GM21786 (cell line): ENCODE measurements around the gene SPRR2D.
"Not testable (repeated sequence)": the region's sequence is repeated elsewhere in the genome, so short reads cannot be mapped to it uniquely, and the experiment has no call there.

Source experiments
- ATAC-seq: cut with Tn5 transposase; IDR thresholded peaks from one replicate; pipeline ENCODE4 v1.9.1; 2021; ENCODE audit not compliant: unreplicated experiment

SPRR2D gene

GRCh38 chr1:153021829-153022228, 19.1 kb downstream of the SPRR2D start:
- ATAC-seq, result not testable (repeated sequence)

GRCh38 chr1:153011235-153011758, 29.6 kb downstream of the SPRR2D start:
- ATAC-seq, result not testable (repeated sequence)

- ATAC-seq, result no peak
Observed at GRCh38 chr1:153001382-153001781, 39.5 kb downstream of the SPRR2D start, which contains the start of gene SPRR3. Gene SPRR3 (plus strand): TSS chr1:153001749. CDS start chr1:153003021, 1,272 bp downstream.

DNA sequence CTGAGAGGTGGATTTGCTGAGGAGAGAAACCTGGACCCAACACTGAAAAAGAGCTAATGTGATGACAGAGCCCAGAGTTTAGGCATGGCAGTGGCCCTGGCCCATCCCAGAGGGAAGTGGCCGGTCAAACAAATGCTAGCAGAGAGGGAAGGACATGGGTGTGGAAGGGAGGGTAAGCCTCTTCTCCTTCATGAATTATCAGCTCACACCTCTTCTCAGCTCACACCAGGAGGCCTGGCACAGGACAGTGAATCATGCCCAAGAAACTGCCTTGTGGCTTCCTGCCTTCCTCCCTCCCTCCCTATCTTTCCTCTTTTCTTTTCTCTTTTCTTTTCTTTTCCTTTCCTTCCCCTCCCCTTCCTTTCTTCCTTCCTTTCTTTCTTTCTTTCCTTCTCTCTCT, 40.6 kb downstream of the SPRR2D start:
- ATAC-seq, result no peak

DNA sequence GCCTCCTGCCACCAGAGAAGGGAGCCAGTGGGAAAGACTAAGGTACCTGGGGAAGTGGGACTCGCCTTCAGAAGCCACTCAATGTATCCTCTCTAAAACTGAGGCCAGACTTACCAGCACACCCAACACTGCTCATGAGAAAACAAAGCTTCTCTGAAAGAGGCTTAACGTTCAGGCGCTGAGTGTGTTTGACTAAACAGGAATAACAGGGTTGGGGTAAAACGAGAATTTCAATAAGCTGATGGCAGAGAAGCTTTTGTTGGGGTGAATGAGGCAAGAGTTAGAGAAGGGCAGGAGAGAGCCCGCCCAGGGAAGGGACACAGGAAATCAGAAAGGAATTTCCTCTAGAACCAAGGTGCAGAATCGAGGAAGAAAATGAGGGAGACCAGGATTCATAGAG, 41.1 kb downstream of the SPRR2D start:
- ATAC-seq, result no peak

DNA sequence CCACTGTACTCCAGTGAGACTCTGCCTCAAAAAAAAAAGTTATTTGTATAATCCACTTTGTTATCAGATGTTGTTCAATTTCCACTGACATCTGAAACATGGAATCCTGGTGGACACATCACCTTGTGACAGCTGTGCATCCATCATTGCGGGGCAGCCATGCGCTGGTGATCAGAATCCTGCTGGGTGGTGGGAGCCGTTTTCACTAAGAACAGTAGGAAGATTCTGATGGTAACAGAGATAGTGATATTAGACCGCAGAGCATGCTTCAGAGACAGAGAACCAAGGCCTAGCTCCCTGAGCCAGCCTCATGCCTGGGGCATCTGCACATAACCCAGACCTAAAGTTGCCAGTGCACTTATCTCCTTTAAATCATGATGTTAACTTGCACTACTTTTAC, 42.4 kb downstream of the SPRR2D start:
- no peak for ATAC-seq

DNA sequence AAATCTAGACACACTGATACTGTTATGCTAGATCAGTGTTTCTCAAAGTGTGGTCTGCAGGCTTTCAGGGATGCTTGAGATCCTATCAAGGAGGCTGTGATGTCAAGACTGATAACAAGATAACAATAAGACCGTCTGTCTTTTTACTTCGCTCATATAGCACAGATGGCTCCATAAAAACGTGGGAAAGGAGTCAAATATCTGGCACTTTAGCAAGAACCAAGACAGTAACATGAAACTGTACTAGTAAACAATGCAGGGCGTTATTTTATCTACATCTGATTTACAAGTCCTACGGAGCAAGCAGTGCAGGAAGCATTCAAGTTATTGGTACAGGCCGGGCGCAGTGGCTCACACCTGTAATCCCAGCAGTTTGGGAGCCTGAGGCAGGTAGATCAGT, 43.0 kb downstream of the SPRR2D start:
- ATAC-seq, result no peak

DNA sequence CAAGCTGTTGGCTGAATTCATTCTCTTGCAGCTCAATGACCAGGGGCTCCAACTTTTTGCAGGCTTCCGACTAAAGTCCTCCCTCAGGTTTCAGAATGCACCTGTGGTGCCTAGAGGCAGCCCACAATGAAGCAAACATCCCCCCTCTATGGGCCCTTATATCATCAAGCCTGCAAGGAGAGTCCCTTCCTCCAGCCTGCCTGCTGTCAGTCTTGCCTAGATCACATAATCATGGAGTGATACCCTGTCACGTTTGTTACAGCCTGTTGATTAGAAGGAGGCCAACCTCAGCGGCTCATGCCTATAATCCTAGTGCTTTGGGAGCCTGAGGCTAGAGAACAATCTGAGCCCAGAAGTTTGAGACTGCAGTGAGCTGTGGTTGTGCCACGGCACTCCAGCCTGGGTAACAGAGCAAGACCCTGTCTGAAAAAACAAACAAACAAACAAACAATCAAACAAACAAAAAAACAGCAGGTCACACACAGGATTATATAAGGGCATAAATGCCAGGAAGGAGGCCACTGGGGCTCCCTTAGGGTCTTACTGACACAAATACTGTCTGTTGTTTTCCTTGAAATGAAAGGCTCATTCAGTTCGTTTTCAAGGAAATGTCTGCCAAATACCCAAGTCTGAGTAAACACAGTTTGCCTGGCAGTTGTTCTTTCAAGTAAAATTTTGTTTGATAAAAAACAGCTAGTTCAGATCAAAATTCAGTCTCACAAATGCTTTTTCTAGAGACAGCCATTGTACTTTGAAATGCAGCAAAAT, 44.1 kb downstream of the SPRR2D start:
- ATAC-seq, result no peak

DNA sequence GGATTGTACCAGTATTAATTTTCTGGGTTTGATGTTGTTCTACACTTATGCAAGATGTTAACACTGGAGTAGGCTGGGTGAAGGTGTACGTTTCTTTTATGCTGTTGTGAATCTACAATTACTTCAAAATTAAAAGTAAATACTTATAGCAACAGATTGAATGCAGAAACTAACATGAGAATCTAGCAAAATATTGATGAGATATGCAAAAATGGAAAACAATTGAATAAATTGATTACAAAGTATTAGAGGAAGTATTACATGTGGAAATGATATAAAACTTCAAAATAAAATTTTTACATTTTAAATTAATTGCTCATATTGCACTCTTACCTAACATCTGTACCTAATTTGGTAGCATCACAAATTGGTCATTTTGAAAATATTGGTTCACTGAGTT, 45.1 kb downstream of the SPRR2D start:
- ATAC-seq, result no peak

GRCh38 chr1:152993186-152993585, 47.7 kb downstream of the SPRR2D start:
- no peak for ATAC-seq
